ENCODE data around the gene MRPL34.
"Not testable (repeated sequence)": the region's sequence is repeated elsewhere in the genome, so short reads cannot be mapped to it uniquely, and the experiment has no call there.

The MRPL34 gene

DNA sequence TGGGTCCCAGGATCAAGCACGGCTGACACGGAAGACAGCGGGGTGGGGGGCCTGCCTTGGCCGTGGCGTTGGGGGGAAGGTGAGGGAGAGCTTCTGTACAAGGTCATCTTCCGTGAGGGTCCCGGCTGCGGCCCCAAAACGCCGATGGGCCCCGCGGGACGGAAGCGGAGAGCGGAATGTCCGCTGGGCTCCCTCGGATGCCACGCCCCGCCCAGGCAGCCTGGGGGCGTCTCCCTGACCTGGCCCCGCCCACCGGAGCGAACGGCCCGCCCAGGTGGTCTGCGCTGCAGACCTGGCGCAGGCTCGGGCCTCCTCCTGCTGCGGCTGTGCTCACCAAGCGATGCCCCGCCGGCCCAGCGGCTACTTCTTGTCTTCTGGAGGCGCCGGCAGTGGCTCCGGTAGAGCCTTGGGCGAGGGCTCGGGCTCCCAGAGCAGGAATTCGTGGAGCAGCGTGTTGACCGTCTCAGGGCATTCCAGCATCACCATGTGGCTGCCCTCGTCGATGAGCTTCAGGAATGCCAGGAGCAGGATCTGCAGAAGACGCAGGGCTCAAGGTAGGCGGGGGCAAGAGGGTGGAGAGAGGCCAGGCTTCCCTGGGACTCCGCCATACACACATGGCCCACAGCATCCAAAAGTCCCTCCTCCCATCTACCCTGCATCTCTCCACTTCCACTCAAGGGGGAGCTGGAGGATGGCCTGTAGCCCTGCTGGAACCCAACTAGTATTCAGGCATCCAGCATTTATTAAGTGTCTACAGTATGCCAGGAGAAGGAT lies 13.2 kb upstream of the MRPL34 start:
- peak overlapping the region; percentile 87 for H3K4me3 ChIP-seq (replicated peaks; ENCODE audit: insufficient read depth, low read length)
- TF ChIP-seq POLR2AphosphoS5 (IDR thresholded peaks at IDR 0.05; ENCODE audit: low read depth): peak; percentile 48; the same call in 1 of the 2 replicates
- TF ChIP-seq, protein P1, sequence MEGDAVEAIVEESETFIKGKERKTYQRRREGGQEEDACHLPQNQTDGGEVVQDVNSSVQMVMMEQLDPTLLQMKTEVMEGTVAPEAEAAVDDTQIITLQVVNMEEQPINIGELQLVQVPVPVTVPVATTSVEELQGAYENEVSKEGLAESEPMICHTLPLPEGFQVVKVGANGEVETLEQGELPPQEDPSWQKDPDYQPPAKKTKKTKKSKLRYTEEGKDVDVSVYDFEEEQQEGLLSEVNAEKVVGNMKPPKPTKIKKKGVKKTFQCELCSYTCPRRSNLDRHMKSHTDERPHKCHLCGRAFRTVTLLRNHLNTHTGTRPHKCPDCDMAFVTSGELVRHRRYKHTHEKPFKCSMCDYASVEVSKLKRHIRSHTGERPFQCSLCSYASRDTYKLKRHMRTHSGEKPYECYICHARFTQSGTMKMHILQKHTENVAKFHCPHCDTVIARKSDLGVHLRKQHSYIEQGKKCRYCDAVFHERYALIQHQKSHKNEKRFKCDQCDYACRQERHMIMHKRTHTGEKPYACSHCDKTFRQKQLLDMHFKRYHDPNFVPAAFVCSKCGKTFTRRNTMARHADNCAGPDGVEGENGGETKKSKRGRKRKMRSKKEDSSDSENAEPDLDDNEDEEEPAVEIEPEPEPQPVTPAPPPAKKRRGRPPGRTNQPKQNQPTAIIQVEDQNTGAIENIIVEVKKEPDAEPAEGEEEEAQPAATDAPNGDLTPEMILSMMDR (IDR thresholded peaks at IDR 0.05; ENCODE audit: insufficient read depth, low read length): peak; percentile 79
- no peak for TF ChIP-seq SPI1 (IDR thresholded peaks at IDR 0.05; ENCODE audit: borderline replicate concordance, low read depth)
- no peaks in the 10 kb centered on the region for H3K27me3 ChIP-seq (ENCODE audit: insufficient read depth, poor library complexity, severe bottlenecking)
- H3K27ac ChIP-seq (replicated peaks): peak overlapping the region; percentile 62
- peak; percentile 72 to 87 for DNase-seq (ENCODE audit: low read depth in 1 of 2, low spot score in 1 of 2)

DNA sequence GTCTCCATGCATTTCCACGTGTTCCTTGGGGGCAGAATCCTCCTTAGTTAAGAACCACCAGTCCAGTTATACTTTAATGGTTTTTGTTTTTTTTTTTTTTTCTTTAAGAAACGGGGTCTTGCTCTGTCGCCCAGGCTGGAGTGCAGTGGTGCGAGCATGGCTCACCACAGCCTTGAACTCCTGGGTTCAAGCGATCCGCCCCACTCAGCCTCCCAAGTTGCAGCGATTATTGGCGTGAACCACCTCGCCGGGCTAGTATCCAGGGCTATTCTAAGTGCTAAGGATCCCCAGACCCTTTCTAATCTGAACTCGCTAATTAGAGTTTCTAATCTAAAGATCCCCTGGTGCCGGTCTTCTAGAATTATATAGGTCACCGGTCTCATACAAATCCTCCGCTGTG lies 12.1 kb upstream of the MRPL34 start:
- Histone ChIP-seq H3K27ac (replicated peaks) (no peak overlapping the region), H3K27me3 (ENCODE audit: insufficient read depth, poor library complexity, severe bottlenecking) (no peaks in the 10 kb centered on the region), H3K4me3 (replicated peaks; ENCODE audit: insufficient read depth, low read length) (no peak overlapping the region)
- TF ChIP-seq POLR2AphosphoS5 (IDR thresholded peaks at IDR 0.05; ENCODE audit: low read depth) (no peak), SPI1 (IDR thresholded peaks at IDR 0.05; ENCODE audit: borderline replicate concordance, low read depth) (no peak), GABPA (IDR thresholded peaks at IDR 0.05; ENCODE audit: low read depth) (no peak)
- TF ChIP-seq, protein P2, sequence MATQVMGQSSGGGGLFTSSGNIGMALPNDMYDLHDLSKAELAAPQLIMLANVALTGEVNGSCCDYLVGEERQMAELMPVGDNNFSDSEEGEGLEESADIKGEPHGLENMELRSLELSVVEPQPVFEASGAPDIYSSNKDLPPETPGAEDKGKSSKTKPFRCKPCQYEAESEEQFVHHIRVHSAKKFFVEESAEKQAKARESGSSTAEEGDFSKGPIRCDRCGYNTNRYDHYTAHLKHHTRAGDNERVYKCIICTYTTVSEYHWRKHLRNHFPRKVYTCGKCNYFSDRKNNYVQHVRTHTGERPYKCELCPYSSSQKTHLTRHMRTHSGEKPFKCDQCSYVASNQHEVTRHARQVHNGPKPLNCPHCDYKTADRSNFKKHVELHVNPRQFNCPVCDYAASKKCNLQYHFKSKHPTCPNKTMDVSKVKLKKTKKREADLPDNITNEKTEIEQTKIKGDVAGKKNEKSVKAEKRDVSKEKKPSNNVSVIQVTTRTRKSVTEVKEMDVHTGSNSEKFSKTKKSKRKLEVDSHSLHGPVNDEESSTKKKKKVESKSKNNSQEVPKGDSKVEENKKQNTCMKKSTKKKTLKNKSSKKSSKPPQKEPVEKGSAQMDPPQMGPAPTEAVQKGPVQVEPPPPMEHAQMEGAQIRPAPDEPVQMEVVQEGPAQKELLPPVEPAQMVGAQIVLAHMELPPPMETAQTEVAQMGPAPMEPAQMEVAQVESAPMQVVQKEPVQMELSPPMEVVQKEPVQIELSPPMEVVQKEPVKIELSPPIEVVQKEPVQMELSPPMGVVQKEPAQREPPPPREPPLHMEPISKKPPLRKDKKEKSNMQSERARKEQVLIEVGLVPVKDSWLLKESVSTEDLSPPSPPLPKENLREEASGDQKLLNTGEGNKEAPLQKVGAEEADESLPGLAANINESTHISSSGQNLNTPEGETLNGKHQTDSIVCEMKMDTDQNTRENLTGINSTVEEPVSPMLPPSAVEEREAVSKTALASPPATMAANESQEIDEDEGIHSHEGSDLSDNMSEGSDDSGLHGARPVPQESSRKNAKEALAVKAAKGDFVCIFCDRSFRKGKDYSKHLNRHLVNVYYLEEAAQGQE (IDR thresholded peaks at IDR 0.05; ENCODE audit: insufficient replicate concordance, low read depth): no peak
- TF ChIP-seq, protein P1 (IDR thresholded peaks at IDR 0.05; ENCODE audit: insufficient read depth, low read length): no peak
- DNase-seq (ENCODE audit: low read depth in 1 of 2, low spot score in 1 of 2): no peak

DNA sequence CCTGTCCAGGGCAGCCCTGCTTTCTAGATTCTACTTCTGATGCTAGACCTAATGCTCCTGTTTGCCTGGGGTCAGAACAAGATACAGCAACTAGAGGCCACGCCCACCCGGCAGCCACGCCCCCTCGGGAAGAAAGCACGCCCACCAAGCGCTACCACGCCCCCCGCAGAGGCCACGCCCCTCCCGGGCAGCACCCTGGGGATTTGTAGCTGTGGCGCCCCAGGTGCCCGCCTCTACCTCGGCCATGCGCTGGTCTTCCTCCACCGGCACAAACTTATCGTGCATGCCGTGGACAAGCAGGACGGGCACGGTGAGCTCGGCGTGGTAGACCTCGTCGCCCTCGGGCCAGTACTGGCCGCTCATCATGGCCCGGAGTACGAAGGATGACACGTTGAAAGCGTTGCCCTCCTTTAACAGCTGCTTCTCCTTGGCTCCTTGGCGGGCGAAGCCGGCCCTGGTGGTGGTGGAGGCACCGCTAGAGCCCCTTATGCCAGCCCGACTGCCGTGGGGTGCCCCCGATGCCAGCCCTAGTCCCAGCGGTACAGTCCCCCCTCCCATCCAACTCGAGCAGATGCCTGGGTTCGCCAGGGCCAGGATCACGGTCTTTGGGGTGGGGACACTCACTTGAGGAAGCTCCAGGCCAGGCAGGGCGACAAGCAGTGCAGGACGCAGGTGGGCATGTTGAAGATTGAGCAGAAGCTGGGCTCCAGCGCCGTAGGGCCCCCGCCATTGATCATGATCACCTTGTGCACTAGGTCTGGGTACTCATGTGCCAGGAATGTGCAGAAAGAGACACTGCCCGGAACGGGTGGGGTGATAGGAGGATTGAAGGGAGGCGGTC lies 11.4 kb upstream of the MRPL34 start:
- TF ChIP-seq GABPA (IDR thresholded peaks at IDR 0.05; ENCODE audit: low read depth) (no peak), POLR2AphosphoS5 (IDR thresholded peaks at IDR 0.05; ENCODE audit: low read depth) (no peak), SPI1 (IDR thresholded peaks at IDR 0.05; ENCODE audit: borderline replicate concordance, low read depth) (no peak)
- TF ChIP-seq, protein P1 (IDR thresholded peaks at IDR 0.05; ENCODE audit: insufficient read depth, low read length): no peak
- TF ChIP-seq, protein P2 (IDR thresholded peaks at IDR 0.05; ENCODE audit: insufficient replicate concordance, low read depth): no peak
- Histone ChIP-seq H3K27ac (replicated peaks) (no peak overlapping the region), H3K27me3 (ENCODE audit: insufficient read depth, poor library complexity, severe bottlenecking) (no peaks in the 10 kb centered on the region), H3K4me3 (replicated peaks; ENCODE audit: insufficient read depth, low read length) (no peak overlapping the region)
- no peak for DNase-seq (ENCODE audit: low read depth in 1 of 2, low spot score in 1 of 2)

DNA sequence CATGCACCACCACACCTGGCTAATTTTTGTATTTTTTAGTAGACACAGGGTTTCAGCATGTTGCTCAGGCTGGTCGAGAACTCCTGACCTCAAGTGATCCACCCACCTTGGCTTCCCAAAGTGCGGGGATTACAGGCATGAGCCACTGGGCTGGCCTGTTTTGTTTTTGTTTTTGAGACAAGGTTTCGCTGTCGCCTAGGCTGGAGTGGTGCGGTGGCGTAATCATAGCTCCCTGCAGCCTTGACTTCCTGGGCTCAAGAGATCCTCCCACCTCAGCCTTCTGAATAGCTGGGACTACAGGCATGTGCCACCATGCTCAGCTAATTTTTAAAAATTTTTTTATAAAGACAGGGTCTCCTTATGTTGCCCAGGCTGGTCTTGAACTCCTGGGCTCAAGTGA lies 10.1 kb upstream of the MRPL34 start:
- not testable (repeated sequence) for H3K27me3 ChIP-seq (ENCODE audit: insufficient read depth, poor library complexity, severe bottlenecking)

More for the DNA sequence above, 10.1 kb upstream of the MRPL34 start:
- not testable (repeated sequence) for H3K27ac ChIP-seq (replicated peaks); H3K4me3 ChIP-seq (replicated peaks; ENCODE audit: insufficient read depth, low read length)
- DNase-seq (ENCODE audit: low read depth in 1 of 2, low spot score in 1 of 2): peak in 1 of 2 experiments; percentile 28
